Posterior cingulate gyrus (tissue), 11 donors: ENCODE data around the gene LY6G6C.

Source experiments
- DNase-seq, 10 donors: peaks; one replicate each; pipeline versions ENCODE4 v3.0.0 to v3.0.0-alpha.2; 2020 to 2021; ENCODE audit warnings: mixed read lengths in 3 of 10
- intact Hi-C: fragments of 100-400 bp; cut with DNase I; formaldehyde crosslinking; loops from one replicate; pipeline ENCODE4 v1.15.1; 2023

Gene LY6G6C

DNA sequence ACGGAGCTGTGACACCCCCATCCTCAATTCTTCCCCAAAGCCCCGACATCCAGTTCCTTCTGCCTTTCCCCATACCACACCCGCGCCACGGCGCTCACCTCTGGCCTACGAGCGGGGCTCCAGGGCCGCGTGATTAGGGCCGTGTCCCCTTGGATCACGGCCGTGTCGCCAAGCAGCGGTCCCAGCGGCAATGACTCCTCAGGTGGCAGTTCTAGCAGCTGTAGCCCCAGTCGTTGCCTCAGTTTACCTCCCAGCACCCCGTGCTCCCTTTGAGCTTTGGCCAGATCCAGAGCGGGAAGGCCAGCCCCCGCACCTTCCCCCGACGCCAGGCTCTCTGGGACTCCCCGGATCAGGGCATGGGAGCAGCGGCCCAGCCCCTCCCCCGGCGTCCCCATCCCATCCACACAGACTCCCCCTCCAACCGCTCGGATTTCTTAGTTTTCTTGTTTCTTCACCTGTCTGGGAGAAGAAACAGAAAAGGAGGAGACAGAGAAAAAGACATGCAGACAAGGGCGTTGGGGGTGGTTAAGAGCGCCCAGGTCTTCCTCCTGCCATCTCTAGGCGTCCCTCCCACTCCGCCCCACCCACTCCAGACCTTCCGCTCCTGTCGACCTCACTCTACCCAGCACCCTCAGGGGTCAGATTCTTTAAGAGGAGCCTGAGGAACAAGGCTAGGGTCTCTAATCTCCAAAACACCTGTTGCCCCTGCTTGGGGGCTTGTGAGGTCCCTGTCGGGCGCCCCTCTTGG lies 7.4 kb upstream of the LY6G6C start, which contains the start of gene DDAH2:
TSS of gene DDAH2 (minus strand) at position 533 of the 748 bp plus-strand sequence. CDS start at position 395, 138 bp downstream.
- peak in 2 of 10 donors; percentile 72 to 75 for DNase-seq

DNA sequence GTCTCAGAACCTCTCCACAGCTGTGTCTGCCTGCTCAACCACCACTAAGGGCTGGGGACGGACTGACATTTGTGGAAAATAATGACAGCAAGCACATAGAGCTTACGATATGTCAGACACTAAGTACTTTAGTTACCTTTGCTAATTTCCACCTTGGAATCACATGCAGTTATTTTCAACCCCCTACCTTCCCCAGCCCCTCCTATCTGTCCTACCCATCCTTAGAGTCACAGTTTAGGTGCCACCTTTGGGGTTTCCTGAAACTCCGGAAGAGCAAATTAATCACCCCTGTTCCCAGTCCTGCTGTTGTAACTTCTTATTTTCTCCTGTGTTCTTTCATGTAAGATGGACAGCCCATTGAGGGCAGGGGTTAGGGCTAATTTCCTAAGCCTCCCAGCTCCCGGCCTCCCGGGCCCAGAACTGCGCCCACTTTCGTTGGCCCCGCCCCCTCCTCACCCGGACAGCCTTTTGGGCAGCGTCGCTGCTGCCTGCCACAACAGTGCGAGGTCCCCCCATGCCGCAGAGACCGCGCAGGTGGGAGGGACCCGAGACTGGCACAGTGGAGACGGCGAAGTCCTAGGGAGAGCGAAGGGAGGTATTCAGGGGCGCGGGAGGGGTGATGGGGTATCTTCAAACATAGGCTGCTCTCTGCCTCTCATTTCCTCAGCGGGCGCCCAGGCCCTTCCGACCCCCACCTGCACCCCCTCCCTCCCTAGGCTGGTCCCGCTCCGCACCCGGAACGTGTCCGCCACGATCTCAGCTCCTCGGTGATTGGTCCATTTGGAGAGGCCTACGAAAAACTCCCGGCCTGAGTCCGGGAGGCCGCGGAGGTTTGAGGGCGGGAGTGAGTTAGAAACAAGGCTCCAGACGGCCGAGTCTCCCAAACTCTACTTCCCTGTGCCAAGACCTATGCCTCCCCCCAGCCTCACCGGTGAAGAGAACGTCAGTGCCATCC lies 6.4 kb upstream of the LY6G6C start:
- peak in 1 of 10 donors; percentile 81 for DNase-seq
- intact Hi-C loops, result loop anchor here (5.0 kb wide), 1 partner anchor 104 kb away; no protein-coding TSS in a partner anchor

More for the DNA sequence above, 7.4 kb upstream of the LY6G6C start, which contains the start of gene DDAH2:
- intact Hi-C loops, result loop anchor here (5.0 kb wide), 1 partner anchor 103 kb away; no protein-coding TSS in a partner anchor

DNA sequence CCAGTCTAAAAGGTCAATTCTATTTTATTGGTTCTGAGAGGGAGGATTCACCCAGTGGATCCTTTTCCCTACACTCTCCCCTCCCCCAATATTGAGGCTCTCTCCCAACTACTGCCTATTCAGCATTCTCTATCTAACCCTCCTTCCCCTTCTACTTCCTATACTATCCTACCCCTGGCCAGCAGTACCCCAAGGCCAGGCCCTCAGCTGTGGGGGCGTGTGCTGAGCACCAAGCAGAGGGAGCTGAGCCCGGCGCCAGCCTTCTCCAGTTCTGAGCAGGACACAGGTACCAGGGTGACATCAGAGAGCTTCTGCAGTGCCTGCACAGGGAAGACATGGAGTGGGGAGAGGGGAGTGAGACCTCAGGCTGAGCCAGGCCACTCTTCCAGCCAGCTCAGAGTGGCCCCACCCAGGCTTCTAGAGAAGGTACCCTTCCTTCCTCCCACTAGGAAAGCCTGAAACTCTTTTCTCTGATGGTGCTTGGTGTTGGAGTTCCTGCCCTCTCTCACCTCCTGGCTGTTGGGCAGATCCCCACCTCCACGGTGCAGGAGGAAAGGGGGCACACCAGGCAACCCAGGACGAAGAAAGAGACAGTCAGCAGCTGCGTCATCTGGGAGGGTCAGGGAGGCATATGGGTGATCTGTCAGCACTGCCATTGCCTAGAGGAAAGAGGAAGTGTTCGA lies 5.6 kb upstream of the LY6G6C start:
- intact Hi-C loops, result loop anchor here (5.0 kb wide), 1 partner anchor 105 kb away; no protein-coding TSS in a partner anchor
- peak in 1 of 10 donors; percentile 69 for DNase-seq

DNA sequence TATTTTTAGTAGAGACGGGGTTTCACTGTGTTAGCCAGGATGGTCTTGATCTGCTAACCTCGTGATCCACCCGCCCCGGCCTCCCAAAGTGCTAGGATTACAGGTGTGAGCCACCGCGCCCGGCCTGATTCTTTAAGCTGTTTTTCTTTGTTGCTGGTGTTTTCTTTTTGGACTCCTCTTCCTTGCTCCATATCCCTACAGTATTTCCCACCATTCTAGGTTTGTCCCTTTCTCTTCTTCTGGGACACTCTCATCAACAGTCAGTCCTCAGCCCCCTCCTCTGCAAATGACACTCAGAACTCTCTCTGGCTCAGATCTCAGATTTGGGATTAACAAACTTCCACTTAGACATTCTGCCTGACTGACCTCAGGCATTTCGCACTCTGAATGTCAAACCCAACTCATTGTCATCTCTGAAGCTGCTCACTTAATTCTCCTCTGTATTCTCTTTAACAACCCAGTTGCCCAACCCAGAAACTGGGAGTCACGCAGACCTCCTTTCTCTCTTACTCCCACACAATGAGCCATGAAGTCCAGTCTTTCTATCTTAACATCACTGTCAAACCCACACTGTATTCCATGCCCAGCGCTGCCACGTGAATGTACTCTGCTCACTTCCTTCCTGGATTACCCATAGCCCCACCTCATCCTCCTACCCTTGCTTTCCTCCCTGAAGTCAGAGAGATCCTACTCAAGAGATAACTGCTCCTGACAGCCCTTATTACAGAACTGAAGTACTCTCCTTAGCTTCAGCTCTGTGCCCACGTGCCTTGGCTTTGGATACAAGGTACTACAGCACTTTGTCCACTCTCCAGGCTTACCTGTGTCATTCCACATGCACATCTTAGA lies 4.2 kb upstream of the LY6G6C start:
- intact Hi-C loops, result loop anchor here (5.0 kb wide), 1 partner anchor 107 kb away; no protein-coding TSS in a partner anchor

DNA sequence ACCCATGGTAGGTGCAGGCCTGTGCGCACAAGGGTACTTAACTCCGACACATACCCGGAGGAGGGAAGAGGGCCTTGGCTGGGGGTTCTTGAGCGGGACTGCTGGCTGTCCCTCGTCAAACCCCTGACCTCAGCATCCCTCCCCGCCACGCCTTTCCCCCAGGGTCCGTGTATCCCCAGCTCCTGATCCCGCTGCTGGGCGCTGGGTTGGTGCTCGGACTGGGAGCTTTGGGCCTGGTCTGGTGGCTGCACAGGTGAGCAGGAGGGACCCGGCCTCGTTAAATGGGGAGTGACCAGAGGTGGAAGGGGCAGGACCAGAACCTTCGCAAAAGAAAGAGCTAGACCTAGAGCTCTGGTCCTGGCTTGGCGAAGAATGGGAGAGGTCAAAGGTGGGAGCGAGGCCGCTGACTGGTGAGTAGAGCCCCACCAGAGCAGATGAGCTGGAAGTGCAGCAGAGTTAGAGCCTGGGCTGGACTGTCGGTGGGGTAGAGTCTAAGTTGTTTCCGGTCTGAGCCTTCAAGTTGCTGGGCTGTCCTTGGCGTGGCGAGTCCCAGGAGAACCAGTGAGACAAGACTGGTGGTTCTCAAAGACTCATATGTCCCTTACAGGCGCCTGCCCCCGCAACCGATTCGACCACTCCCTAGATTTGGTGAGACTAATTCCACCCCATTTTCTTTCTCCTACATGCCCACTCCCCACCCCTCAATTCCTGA lies 2.6 kb upstream of the LY6G6C start:
- peak in 1 of 10 donors; percentile 85 for DNase-seq
- intact Hi-C loops, result no loop called here

More for the DNA sequence above, 4.2 kb upstream of the LY6G6C start:
- peak in 1 of 10 donors; percentile 52 for DNase-seq

DNA sequence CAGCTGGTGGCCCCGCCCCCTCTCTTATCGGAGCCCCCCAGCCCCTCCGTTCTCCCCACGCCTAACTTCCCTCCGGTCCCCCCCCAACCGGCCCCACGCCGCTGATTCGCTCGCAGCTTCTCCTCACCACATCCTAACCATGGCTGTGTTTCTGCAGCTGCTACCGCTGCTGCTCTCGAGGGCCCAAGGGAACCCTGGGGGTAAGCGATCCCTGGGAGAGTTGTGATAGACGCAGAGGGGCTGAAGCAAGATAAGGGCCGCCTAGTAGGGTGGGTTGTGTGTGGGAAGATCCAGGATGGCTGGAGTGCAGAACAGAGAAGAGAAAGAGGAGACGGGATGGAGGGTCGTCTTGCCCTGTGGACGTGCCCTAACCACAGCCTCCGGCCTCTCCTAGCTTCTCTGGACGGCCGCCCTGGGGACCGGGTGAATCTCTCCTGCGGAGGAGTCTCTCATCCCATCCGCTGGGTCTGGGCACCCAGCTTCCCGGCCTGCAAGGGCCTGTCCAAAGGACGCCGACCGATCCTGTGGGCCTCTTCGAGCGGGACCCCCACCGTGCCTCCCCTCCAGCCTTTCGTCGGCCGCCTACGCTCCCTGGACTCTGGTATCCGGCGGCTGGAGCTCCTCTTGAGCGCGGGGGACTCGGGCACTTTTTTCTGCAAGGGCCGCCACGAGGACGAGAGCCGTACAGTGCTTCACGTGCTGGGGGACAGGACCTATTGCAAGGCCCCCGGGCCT lies 1.9 kb upstream of the LY6G6C start, which contains the start of gene MPIG6B:
TSS of gene MPIG6B (plus strand) at position 129 of the 735 bp plus-strand sequence. CDS start at position 140, 11 bp downstream.
- DNase-seq, result peak in 1 of 10 donors; percentile 82
- intact Hi-C loops, result no loop called here

DNA sequence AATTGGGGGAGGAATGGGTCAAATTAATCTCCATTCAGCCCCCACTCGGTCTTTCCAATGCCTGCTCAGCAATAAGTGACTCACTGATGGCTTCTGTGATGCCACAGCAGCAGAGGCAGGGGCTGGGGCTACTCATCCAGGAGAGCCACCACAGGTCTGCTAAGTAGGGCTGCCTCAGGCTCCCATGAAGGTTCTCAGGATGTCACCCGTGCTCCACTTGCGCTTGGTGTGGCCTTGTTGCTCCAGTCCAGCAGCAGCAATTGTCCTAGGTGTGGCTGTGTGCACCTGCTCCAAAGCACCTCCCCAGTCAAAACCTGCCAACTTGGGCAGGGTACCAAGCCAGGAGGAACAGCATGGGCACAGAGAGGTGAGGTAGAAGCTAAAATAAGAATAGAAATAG lies 627 bp upstream of the LY6G6C start:
- peak in 1 of 10 donors; percentile 55 for DNase-seq
- intact Hi-C loops, result no loop called here

DNA sequence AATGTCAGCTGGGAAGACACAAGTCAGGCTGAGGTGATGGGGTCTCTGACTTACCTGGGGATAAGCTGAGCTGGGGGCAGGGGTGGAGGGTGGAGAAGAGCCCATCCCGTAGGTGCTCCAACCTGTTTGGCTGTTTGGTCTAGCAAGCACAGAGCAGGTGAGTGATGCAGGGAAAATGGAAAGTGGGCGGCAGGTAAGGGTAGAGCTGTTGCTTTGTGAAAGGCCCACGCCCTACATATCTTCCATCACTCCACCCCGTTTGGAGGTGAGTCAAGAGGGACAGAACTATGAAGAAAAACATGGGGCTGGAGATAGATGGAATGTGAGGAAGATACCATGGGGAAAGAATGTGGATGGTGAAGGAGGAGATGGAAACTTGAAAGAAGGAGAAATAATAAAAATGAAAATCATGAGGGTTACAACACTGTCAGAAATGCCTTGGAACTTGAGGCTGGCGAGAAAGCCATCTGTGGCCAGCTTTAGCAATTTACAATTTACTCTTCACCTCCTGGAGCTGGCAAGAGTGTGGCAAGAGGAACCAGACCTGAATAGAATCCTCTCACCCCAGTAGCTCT lies 1.3 kb downstream of the LY6G6C start:
- intact Hi-C loops, result no loop called here
- peak in 1 of 10 donors; percentile 34 for DNase-seq

DNA sequence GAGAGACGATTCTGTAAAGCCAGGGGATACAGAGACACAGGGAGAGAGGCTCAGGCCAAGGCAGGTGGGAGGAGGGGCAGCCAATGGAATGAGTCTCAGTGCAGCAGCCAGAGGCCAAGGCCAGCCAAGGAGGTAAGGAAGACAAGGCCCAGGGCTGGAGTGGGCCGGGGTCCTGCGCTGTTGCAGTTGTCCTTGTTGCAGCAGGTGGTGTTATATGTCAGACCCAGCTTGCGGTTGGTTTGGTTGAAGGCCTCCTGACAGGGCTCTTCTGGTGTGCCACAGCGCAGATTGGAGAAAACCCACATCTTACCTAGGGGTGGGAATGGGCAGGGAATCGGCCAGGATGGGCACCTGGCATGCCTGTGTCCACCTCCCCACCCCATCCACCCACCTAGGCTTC lies 2.5 kb downstream of the LY6G6C start:
- peak in 1 of 10 donors; percentile 58 for DNase-seq
- intact Hi-C loops, result no loop called here

DNA sequence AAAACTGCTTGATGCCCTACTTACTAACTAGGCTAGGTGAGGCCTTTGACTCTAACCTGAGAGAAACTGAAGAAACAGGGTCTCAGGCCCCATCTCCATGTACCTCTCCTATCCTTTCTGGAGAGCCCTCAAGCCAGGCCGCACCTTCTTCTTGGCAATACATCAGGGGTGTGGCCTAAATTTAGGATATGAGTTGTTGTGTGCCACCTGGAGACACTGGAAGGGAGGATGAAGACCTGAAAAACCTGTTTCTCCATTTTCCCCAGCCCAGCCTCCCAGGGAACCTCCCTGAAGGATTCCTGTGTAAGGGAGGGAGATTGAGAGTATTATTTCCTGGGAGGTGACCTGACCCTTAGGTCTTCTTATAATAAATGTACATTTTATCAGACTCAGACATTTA lies 3.3 kb downstream of the LY6G6C start:
- intact Hi-C loops, result no loop called here
- DNase-seq, result peak in 1 of 10 donors; percentile 8

DNA sequence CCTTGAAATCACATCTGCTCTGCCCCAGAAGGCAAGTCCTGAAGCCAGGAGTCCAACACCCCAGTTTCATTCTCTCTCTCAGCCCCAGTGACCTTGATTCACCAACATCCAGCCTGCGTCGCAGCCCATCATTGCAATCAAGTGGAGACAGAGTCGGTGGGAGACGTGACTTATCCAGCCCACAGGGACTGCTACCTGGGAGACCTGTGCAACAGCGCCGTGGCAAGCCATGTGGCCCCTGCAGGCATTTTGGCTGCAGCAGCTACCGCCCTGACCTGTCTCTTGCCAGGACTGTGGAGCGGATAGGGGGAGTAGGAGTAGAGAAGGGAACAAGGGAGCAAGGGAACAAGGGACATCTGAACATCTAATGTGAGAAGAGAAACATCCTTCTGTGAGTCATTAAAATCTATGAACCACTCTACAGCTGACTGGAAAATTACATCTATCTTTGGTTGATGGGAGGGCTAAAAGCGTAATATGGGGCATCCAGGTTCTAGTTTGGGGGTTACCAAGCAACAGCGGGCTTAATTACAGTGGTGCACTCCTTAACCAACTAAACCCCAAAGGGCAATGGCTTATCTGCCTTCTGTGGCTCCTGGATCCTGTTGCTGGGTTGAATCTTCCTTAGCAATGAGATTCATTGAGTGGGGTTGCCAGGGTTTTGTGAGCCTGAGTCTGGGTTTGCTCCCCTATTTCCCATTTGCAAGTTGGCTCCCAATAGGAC lies 3.9 kb downstream of the LY6G6C start:
- intact Hi-C loops, result no loop called here
- peak in 1 of 10 donors; percentile 55 for DNase-seq

DNA sequence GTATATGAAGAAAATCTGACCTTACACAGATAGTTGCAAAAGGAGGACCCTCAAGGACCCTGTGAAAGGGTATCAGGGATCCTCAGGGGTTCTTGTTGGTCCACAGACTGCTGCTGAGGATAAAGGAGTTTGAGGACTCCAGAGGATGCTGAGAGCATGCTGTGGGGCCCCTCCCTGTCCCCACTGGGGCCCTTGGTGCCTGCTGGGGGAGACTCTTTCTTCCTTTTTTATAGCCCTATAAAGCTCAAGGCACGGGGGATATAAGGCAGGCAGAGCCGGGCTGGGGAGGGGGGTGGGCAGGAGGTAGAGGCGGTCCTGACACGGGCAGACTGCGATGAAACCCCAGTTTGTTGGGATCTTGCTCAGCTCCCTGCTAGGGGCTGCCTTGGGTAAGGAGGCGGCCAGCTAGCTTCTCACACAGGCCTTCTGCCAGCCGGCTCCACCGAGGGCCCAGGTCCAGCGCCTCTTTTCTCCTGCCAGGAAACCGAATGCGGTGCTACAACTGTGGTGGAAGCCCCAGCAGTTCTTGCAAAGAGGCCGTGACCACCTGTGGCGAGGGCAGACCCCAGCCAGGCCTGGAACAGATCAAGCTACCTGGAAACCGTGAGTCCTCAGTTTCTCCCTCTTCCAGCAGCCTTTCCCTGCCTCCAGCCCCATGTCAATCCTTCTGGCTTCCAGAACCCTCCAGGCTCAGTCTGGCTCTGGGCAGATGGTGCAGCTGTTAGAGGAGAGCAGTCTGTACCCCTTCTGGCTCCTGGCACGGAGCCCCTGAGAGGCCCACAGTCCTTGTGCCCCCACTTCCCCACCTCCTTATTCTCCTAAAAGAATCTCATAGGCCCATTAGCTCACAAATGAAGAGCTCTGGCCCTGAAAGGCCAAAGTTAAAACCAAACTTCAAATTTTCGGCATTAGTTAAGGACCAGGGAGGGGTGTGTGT lies 6.3 kb downstream of the LY6G6C start, which contains the start of gene LY6G6D:
TSS of gene LY6G6D (plus strand) at position 327 of the 937 bp plus-strand sequence. CDS start at position 335, 8 bp downstream.
- intact Hi-C loops, result no loop called here

DNA sequence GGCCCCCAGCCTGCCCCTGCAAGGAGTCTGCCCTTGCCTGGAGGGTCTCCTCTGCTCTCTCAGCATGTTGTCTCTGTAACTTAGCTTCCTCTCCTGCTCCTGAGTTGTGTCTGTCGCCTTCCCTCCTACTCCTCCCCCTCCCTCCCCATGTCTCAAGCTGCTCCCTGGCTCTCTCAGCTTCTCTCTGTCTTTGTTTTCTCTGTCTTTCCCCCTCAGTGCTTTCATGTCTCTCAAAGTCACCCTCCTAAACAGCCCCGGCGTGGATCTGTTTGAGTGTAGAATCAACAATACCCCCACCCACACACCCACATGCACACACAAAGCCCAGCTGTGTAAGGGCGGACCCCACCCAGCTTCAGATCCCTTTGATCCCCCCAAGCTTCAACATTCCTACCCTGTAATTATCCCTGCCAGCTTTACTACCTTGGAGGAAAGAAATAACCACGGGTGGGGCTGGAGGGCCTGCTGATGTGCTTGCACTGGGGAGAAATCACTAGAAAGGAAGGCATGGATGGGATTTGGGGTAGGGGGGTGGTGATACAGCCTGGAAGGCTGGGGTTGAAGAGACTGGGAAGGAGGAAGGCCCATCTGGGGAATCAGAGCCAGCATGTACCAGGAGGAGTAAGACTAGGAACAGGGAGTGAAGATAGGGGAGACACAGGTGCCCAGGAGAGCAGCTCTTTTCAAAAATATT lies 7.4 kb downstream of the LY6G6C start:
- DNase-seq, result no peak
- intact Hi-C loops, result no loop called here

More for the DNA sequence above, 6.3 kb downstream of the LY6G6C start, which contains the start of gene LY6G6D:
- DNase-seq, result no peak

DNA sequence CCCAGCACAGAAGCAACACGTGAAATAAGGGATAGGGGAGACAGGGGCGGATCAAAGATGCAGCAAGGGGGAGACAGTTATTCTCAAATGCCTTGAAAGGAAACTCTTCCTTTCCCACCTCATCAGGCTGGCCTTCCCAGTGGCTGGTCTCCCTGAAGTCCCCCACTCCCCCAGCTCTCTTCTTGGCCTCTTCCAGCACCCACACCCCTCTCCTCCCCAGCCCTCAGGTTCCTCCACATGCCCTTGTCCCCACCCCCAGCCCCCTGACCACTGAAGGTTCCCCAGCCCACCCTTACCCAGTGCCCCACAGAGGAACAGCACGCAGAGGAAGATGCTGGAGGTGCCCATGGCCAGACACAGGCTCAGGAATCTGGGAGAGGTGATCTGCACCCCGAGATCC lies 8.1 kb downstream of the LY6G6C start:
- intact Hi-C loops, result no loop called here
- DNase-seq, result no peak

DNA sequence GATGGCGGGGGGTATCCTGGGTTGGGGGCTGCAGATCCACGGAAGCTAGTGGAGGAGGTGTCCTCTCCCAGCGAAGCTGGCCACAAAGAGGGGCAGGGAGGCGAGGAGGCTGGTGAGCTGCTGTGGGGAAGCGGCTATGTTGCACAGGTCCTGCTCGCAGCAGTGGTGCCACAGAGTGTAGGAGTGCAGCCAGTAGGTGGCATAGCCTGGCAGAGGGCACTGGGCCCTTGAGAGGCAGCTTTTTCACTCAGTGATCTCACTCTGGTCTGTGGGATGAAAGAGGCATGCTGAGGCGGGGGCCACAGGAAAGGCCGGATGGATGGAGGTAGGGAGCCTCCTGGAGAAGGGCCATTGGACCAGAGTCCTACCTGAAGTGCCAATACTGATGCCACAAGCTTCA lies 9.2 kb downstream of the LY6G6C start:
- DNase-seq, result no peak
- intact Hi-C loops, result no loop called here
